GM21576 (cell line): ENCODE measurements around the gene NPHS1.
"Not testable (repeated sequence)": the region's sequence is repeated elsewhere in the genome, so short reads cannot be mapped to it uniquely, and the experiment has no call there.

ENCODE experiments used
- ATAC-seq: cut with Tn5 transposase; IDR thresholded peaks from one replicate; pipeline ENCODE4 v1.9.1; 2021; ENCODE audit warnings: mild to moderate bottlenecking, moderate library complexity; ENCODE audit not compliant: unreplicated experiment

The NPHS1 gene, protein sequence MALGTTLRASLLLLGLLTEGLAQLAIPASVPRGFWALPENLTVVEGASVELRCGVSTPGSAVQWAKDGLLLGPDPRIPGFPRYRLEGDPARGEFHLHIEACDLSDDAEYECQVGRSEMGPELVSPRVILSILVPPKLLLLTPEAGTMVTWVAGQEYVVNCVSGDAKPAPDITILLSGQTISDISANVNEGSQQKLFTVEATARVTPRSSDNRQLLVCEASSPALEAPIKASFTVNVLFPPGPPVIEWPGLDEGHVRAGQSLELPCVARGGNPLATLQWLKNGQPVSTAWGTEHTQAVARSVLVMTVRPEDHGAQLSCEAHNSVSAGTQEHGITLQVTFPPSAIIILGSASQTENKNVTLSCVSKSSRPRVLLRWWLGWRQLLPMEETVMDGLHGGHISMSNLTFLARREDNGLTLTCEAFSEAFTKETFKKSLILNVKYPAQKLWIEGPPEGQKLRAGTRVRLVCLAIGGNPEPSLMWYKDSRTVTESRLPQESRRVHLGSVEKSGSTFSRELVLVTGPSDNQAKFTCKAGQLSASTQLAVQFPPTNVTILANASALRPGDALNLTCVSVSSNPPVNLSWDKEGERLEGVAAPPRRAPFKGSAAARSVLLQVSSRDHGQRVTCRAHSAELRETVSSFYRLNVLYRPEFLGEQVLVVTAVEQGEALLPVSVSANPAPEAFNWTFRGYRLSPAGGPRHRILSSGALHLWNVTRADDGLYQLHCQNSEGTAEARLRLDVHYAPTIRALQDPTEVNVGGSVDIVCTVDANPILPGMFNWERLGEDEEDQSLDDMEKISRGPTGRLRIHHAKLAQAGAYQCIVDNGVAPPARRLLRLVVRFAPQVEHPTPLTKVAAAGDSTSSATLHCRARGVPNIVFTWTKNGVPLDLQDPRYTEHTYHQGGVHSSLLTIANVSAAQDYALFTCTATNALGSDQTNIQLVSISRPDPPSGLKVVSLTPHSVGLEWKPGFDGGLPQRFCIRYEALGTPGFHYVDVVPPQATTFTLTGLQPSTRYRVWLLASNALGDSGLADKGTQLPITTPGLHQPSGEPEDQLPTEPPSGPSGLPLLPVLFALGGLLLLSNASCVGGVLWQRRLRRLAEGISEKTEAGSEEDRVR (N-terminal part only)

DNA sequence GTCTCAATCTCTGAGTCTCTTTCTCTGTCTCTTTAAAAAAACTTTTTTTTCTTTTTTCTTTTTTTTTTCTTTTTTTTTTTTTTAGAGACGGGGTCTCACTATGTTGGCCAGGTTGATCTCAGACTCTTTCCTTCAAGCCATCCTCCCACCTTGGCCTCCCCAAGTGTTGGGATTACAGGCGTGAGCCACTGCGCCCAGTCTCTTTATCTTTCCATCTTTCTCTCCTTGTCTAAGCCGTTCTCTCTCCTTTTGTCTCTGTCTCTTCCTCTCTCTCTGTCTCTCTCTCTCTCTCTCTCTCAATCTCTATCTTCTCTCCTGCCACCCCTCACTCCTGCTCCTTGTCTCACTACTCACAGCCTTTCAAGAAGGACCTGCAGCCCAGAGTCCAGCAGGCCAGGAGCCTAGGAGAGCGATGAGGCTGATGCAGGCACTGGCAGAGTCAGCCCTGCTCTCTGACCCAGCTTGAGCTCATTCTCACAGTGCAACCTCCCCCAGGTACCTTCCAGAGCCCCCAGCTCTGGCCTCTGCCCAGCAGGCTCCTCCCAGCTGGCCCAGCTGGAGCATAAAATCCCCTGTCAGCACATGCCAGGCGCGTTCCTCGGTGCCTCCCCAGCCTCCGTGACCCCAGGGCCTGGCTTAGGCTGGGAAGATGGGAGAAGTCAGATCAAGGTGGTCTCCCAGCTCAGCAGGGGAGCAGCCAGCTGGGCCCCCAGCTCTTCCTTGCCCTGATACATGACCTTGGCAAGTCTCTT is at the start of gene NPHS1:
NPHS1 (minus strand) TSS at position 476 of the 752 bp plus-strand sequence. CDS start 667 bp downstream, outside the sequence.
- ATAC-seq: no peak

DNA sequence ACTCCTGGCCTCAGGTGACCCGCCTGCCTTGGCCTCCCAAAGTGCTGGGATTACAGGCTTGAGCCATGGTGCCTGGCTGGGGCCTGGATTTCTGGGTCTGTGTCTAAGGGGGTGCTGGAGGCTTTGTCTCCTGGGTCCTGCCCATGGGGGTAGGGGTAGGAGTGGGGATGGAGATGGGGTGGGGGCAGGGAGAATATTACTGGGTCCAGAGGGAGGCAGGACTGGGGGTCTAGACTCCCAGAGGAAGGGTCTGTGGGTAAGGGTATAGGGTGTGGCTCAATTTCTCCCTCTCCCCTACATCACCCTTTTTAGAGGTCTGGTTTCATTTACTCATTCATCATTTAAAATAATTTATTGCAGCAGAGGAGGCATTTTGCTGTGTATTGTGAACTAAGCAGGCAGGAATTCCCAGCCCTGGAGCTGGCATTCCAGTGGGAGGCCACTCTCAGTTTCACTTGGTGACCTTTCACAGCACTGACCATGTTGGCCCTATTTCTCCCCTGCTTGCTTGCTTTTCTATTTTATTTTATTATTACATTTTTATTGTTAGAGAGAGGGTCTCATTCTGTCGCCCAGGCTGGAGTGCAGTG is 48.8 kb upstream of the NPHS1 start:
- ATAC-seq: no peak

DNA sequence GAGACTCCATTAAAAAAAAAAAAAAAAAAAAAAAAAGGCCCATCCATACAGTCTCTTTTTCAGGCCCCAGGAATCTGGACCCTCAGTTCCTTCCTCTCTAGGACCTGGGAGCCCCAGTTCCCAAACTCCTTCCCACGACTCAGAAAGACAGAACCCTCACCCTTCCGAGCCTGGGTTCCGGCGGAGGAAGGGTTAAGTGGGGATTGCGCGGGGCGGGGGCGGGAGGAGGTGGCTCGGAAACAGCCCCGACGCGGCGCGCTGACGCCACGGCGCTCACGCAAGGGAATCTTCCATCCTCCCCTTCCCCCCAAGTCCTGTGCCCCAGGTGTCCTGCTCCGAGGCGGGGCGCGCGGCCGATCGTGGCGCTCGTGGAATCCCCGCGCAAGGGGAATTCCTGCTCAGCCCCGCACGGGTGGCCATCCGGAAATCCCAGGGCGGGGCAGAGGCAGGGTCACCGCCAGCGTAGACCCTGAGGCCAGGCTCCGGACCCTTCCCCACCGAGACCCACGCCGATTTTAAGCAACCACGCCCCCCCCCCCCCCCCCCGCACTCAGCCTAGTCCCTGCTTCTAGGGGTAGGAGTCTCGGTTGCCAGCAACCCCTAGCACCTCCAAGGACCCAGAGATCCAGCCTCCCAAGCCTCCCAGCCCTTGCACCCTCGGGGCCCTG is 47.4 kb upstream of the NPHS1 start:
- peak; percentile 33 for ATAC-seq

DNA sequence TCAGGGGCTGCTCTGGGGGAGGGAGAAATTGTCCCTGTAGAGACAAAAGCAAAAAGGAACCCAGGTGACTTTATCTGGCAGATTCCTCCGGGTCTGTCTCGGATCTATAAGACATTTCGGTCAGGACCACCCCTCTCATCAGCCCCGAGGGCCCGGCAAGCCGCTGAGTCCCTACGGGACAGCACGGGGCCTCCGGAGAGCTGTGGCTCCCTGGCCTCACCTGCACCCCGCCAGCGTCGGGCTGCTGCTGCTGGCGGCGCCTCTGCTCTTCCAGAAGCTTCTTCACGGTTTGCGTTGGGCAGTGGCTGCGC is 46.1 kb upstream of the NPHS1 start:
- ATAC-seq: no peak

DNA sequence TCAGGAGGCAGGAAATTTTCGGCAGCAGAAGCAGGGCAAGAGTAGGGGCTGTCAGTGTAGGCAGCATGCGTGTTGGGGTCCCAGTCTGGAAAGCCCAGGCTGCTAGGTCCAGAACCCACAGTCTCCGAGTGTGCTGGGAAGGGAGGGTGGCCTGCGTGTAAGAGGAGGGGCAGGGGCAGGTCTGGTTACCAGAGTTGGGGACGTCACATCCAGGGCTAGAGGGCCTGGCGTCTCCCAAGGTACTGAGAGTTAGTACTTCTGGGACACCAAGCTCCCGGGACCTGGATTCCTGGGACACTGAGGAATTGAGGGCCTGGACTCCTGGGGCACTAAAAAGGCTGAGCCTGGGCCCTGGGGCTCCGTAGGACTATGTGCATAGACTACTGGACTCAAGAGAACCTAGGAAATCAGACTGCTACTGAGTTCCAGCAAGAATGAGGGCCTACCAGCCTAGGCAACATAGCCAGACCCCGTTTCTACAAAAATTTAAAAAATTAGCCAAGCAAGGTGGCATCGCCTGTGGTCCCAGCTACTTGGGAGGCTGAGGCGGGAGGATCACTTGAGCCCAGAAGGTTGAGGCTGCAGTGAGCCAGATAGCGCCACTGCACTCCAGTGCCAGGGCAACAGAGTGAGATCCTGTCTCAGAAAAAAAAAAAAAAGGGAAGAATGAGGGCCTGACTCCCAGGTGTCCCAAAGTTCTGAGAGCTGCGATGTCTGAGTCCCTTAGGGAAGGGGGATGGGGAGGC is 45.6 kb upstream of the NPHS1 start:
- no peak for ATAC-seq

DNA sequence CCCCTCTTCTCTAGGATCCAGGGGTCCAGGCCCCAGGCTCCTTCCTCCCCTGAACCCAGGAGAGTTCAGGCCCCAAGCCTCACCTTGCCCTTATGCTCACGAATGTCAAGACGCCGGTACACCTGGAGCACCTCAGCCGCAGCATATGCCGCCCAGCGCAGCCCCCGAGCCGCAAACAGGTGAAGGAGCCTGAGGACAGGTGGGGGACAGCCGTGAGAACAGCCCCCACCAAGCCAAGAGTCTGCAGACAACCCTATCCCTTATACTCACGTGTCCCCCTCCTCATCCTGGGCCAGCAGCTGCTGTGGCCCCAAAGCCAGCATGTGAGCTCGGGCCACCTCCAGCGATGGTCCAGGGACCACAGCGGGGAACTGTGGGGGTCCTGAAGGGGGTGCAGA is 44.3 kb upstream of the NPHS1 start:
- no peak for ATAC-seq

DNA sequence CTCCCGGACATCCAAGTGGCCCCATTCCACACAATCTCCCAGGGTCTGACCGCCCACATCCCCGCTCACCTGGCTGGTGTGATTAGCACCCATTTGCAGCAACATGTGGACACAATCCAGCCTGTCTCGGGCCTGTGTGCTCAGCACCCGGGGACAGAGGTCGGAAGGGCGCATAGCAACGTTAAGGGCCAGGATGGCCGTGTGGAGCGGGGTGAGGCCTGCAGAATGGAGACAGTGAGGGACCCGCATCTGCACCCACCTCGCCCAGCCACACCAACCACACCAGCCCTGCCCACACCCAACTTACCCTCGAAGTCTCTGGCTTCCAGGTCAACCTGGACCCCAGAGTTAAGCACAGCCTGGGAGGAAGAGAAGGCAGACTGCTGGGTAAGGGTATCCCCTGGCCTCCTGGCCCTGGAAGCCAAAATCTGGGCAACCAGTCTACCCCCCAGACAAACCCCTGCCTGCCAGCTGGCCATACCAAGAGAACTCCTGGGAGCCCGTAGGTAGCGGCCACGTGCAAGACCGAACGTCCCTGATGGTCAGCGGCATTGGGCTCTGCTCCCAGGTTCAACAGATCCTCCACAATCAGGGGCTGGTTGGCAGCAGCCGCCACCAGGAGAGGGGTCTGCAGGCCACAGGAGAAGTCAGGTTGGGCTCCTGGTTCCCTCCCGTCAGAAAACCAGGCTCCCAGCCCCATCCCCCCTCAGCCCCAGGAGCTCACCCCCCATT is 43.8 kb upstream of the NPHS1 start:
- no peak for ATAC-seq

DNA sequence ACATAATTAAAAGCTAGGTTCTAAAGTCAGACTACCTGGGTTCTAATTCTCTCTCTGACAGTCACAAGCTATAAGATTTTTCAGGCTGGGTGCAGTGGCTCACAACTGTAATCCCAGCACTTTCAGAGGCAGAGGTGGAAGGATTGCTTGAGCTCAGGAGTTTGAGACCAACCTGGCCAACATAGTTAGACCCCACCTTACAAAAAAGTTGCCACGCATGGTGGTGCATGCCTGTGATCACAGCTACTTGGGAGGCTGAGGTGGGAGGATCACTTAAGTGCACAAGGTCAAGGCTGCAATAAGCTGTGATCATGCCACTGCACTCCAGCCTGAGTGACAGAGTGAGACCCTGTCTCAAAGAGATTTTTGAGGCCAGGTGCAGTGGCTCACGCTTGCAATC is 42.0 kb upstream of the NPHS1 start:
- no peak for ATAC-seq

DNA sequence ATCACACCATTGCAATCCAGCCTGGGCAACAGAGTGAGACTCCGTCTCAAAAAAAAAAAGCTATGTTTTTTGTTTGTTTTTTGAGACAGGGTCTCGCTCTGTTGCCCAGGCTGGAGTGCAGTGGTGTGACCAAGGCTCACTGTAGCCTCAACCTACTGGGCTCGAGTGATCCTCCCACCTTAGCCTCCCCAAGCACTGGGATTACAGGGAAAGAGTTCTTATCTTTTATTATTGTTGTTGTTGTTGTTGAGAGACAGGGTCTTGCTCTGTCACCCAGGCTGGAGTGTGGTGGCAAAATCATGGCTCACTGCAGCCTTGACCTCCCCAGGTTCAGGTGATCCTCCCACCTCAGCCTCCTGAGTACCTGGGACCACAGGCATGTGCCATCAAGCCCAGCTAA is 39.5 kb upstream of the NPHS1 start:
- ATAC-seq: not testable (repeated sequence)

DNA sequence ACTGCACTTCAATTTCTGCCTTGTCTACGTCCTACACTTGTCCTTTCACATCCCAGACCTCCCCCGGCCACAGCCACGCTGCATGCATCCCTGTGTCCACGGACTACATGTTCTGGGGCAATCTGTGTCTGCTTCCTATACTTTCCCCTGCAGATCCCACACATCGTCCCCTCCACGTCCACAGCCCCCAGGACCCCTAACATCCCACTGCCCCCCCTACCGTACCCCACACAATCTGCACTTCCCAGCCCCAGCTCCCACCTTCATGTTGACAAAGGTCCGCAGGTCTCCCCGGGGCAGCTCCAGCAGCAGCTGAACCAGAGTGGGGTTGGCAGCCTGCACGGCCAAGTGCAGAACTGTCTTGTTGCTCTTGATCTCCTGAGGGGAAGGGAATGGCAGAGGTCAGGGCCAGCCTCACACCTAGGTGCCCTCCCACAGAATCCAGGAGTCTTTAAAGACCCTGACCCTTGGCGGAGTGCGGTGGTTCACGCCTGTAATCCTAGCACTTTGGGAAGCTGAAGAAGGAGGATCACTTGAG is 37.9 kb upstream of the NPHS1 start:
- no peak for ATAC-seq

DNA sequence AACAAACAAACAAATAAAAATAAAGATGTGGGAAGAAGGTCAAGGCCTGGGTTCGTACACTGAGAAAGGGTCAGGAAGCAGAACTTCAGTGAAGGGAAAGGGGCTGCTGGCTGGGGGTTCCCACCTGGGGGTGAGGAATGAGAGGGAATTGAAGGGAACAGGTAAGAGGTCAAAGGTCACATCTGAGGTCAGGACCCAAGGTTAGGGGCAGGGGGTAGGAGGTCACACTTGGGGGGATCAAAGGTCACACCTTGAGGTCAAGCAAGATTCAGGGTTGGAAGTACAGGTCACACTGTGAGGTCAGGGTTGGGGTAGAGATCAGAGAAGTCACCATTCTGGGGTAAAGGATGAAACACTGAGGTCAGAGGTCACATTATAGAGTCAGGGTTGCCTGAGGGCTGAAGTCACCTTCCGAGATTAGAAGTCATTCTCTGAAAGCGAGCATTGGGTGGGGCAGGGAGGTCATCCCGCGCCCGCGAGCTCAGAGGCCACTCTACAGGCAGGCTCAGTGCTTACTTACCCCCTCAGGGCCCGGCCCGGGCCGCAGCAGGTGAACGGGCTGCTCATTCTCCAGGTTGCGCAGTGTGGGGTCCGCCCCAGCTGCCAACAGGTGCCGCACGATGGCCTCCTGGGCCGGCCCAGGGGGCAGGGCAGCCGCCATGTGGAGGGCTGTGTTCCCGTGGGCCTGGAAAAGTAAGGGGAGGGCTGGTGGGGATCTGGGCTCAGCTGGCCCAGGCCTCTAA is 37.2 kb upstream of the NPHS1 start:
- ATAC-seq: no peak

DNA sequence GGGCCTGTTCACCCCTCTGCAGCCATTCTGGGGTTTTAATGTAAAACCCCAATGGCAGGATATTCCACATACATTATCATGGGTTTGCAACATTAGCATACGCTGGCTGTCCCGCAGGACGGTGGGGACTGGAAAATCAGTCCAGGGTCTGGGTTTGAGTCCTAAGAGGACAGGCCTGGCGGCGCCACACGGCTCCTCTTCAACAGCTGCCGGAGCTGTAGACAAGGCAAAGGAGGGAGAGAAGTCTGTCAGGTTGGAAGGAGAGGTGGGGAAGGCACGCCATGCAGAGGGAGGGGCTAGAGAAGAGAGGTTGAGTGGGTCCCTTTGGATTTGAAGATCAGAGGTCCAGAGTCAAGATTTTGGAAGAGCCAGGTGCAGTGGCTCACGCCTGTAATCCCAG is 36.1 kb upstream of the NPHS1 start:
- no peak for ATAC-seq

DNA sequence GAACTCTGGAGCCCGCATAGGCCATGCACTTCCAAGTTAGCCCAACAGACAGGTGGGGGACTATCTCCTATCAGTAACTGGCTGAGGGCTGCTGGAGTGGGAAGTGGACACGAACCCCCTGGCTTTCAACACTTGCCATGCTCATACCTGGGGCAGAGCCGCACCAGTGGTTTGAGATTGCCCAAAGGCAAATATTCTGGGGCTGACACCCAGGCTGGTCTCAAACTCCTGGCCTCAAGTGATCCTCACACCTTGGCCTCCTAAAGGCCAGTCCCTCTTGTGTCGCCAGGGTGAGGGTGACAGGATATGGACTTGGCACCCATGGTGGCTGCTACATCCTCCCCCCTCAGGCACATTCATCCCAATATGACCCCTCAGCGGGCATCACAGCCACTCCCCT is 34.9 kb upstream of the NPHS1 start:
- no peak for ATAC-seq

DNA sequence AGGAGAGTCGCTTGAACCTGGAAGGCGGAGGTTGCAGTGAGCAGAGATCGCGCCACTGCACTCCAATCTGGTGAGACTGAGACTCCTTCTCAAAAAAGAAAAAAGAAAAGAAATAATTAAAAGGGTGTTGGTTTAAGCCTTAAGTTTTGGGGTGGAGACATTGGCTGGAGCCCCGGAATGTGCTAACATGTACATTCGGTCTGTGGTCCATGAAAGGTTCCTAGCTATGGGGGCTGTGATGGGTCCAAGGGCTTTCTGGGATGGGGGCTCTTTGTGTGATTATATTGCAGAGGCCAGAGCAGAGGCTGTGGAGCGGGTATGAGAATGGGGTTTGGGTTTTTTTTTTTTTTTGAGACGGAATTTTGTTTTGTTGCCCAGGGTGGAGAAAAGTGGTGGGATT is 33.6 kb upstream of the NPHS1 start:
- no peak for ATAC-seq

DNA sequence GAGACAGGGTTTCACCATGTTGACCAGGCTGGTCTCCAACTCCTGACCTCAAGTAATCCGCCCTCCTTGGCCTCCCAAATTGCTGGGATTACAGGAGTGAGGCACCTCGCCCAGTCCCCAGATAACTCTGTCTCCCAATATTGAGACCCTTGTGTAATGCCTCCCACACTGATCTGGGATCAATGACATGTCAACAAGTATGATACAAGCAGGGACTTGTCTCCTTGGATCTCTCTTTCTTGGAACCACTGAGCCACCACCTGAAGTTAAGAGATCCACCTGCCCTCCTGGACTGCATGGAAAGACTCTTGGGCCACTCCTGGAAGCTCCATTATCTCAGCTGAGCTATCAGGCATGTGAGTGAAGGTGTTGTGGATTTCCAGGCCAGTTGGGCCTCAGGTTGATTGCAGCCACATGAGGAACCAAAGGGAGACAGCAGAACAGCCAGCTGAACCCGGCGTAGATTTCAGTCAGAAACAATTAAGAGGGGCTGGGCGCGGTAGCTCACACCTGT is 33.0 kb upstream of the NPHS1 start:
- ATAC-seq: no peak

DNA sequence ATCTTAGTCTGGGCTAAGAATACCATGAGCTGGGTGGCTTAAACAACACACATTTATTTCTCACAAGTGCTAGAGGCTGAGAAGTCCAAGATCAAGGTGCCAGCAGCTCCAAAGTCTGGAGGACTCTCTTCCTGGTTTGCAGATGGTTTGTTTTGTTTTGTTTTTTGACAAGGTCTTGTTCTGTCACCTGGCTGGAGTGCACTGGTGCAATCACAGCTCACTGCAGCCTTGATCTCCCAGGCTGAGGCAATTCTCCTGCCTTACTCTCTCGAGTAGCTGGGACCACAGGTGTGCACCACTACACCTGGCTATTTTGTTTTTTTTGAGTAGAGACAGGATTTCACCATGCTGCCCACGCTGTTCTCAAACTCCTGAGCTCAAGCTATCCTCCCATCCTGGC is 31.6 kb upstream of the NPHS1 start:
- ATAC-seq: no peak

DNA sequence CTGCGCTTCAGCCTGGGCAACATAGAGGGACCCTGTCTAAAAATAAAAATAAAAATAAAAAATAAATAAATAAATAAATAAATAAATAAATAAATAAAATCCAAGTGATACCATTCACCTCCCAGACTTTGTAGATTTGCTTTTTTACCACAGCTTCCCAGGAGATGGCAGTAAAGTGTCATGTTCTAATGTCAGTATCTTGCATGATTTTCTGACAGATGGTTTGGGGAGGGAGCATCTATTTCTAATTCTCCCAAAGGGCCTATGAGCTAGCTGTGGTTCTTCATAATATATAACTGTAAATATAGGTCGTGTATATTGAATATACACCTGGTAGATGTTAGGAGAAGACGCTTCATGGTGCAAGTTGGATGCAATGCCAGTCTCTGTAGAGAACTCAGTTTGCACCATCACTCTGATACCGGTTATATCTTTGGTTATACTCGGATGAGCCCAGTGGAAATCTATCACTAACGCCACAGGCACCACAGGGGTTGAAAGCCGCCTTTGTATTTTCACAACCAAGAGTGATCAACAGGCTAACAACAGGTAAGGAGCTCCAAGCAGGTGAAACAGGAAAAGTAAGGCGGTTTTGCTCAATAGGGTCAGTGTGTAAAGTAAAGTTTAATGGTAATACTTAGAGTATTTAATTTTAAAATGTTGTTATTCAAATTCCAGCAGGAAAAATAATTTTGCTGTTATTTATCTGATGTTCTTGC is 30.0 kb upstream of the NPHS1 start:
- no peak for ATAC-seq
